Amygdala (tissue), 56 donors: ENCODE measurements around the gene RCN1.
A peak's percentile ranks its signal among the peaks of the same experiment; 100 is the strongest.
"Not testable (repeated sequence)": the region's sequence is repeated elsewhere in the genome, so short reads cannot be mapped to it uniquely, and the experiment has no call there.

Source experiments
- DNase-seq, 56 donors: peaks; one replicate each; lab custom pipeline; 2025; lab: John Stamatoyannopoulos, UW

Gene RCN1

DNA sequence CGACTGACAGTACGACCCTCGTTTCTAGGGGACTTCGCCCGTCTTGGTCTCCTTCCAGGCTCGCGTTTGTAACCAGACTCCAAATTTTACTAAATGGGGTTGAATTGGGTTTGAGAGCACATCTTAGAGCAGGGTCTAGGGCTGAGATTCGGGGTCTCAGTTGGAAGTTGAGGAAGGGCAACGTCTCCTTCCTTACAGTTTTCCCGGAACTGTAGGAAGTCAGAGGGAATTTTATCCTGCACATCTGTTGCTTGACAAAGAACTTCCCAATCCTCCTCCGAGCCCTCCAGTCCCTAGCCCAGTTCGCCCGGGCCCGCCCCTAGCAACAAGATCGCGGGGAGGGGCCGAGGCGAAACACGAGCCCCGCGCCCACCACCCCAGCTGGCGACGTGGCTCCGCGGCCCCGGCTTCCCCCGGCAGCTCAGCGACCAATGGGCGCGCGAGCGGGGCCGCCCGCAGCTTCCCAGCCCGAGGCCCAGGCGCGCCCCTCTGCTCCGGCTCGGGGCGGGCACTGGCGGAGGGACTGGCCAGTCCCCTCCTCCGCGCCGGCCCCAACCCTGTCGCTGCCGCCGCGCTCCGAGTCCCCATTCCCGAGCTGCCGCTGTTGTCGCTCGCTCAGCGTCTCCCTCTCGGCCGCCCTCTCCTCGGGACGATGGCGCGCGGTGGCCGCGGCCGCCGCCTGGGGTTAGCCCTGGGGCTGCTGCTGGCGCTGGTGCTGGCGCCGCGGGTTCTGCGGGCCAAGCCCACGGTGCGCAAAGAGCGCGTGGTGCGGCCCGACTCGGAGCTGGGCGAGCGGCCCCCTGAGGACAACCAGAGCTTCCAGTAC lies at the start of gene RCN1:
RCN1 (plus strand) TSS at position 530 of the 826 bp plus-strand sequence; CDS start at position 653, 123 bp downstream.
- peak in 37 of 56 donors; percentile 4 to 76 (median 38) for DNase-seq

DNA sequence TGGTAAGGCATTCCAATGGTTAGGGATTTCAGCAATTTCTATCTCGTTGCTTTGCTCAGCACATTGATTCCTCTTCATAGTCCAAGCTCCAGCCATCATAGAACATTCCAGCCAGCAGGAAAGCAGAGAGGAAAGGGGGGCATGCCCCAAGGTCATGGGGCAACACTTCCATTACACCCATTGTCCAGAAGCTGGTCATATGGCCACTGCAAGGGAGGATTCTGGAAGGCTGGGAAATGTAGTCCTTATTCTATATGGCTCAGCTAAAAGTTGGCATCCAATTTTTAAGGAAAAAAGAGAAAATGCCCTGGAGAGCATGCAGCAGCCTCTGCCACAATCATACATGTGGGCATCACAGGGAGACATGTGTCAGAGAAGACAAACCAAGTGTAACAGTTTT lies 47.1 kb upstream of the RCN1 start:
- DNase-seq, result no peak

DNA sequence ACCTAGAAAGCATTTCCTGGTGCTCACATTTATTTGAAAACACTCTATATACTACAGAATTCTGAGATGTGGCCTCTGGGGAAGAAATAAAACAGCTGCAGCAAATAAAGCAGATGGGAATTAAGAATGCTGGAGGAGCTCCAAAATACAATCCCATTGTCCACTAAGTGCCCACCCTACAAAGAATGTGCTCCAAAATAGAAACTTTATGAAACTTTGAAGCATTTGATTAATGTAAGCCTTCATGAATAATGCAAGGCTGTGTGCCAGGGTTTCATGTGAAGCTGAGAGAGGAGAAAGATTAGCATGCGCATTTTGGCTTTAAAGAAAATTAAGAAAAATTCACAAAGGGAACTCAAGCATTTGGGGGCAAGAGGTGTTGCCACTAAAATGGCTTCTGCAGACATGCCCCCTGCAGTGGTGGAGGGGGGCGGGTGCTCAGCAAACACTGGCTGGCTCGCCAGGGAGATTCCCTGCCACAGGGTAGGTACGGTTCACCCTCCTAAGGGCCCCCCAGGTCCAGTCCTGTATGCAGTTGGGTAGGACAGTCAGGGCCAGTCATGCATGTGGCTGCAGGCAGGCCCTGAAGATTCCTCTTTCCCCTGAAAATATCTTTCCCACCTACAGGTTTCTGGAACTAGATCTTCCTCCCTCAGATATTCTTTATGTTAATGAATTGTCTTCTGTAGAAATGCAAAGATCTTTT lies 46.6 kb upstream of the RCN1 start:
- no peak for DNase-seq

DNA sequence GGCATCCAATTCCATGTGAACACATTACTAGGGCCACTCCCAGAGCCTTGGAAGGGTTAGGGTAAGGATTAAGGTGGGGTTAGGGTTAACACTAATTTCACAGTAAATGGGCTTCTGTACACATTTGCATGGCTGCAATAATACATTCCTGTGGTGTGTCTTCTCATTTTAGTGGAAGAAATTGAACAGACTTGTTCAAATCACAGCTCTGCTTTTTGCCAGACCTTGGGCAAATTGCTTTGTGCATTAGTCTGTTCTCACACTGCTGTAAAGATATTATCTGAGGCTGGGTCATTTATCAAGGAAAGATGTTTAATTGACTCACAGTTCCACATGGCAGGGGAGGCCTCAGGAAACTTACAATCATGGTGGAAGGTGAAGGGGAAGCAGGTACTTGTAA lies 45.4 kb upstream of the RCN1 start:
- DNase-seq, result no peak

DNA sequence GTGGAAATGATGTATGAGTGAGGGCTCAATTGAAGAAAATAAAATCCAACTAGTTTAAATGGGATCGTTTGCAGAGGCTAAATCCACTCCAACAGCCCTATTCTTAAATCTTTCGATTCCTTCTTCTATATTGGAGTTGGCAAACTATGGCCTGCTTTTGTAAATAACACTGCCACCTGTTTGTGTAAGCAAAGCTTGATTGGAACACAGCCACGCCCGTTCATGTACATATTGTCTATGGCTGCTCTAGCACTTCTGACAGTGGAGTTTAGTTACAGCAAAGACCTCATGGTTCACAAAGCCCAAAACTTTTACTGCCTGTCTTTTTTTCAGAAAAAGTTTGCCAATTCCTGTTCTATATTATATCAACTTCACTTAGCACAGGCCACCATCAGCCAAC lies 40.6 kb upstream of the RCN1 start:
- DNase-seq, result no peak

DNA sequence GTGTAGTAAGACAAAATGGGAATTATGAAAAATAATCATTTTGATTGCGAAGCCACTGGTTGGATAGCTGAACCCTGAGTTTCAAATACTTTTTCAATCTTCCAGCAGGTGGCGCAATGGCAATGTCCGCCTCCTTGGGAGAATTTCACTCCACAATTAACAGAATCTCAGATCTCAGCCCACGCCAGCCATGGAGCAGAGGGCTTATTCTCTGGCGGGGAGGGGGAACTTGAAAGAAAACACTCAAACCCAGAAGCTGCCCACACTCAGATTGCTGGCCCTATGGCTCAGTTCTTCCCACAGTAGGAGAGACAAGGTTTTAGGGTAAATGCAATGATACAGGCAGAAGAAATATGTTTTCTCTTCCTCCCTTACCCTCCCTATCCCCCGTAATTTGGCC lies 38.7 kb upstream of the RCN1 start:
- peak in 42 of 56 donors; percentile 2 to 76 (median 22) for DNase-seq

- DNase-seq, result no peak
These were observed 37.6 kb upstream of the RCN1 start for GRCh38 chr11:32053151-32053888.

GRCh38 chr11:32055861-32056260 lies 35.0 kb upstream of the RCN1 start:
- no peak for DNase-seq

GRCh38 chr11:32056438-32056837 lies 34.4 kb upstream of the RCN1 start:
- no peak for DNase-seq

GRCh38 chr11:32059686-32060462 lies 31.0 kb upstream of the RCN1 start:
- no peak for DNase-seq

DNA sequence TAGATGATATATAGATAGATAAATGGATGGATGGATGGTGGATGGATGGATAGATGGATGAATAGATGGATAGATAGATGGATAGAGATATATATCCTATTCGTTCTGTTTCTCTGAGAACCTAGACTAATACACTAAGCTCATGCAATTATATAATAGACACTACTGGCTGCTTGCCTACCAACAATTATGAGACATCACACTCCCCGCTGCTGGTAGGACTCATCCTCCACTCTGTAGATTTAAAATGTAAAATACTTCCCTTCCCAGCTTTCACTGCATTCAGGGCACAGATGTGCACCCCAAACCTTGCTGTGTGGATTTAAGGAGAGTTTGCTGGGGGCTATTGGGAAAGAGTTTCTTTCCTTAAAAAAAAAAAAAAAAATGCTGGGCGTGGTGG lies 28.3 kb upstream of the RCN1 start:
- DNase-seq, result peak in 2 of 56 donors; percentile 1 to 13

DNA sequence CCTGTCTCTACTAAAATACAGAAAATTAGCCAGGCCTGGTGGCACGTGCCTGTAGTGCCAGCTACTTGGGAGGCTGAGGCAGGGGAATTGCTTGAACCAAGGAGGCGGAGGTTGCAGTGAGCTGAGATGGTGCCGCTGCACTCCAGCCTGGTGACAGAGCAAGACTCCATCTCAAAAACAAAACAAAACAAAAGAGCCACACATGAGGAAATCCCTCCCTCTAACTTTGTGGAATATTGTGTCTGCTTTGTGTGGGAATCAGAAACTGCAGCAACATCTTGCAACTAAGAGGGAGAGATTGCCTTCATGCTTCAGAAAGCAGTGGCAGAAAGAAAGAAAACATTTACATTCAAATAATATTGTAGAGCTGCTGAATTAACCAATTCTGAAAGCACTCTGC lies 27.8 kb upstream of the RCN1 start:
- not testable (repeated sequence) for DNase-seq

DNA sequence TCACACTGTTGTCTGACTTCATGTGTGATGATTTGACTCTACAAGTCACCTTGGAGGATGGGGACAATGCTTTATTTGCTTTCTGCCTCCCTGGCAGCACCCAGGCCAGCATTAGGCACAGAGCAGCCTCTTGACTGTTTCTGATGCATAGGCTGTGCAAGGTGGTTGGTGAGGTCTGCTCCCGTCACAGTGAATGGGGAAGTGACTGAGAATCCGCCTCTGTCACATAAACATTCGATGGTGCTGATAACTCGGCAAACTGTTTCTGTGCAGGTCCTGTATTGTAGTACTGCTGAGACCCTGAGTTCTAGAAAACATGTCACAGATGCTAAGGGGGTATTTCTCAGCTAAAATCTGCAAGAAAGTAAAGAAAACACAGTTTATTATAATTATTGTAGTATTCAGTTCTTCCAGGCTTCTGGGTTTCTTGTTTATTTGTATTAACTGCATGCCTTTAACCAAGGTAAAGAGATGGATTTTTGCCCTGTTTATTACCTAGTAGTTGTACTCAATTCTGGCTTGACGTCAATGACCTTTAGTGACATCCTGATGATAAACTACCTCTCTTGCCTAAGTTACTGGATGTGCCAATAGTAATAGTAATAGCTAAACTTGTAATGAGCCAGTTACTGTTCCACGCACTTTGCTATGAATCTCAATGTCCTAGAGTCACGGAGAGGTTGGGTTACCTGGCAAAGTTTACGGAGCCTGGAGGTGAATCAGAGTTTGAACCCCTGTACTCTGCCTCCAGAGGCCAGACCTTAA lies 24.8 kb upstream of the RCN1 start:
- DNase-seq, result no peak

DNA sequence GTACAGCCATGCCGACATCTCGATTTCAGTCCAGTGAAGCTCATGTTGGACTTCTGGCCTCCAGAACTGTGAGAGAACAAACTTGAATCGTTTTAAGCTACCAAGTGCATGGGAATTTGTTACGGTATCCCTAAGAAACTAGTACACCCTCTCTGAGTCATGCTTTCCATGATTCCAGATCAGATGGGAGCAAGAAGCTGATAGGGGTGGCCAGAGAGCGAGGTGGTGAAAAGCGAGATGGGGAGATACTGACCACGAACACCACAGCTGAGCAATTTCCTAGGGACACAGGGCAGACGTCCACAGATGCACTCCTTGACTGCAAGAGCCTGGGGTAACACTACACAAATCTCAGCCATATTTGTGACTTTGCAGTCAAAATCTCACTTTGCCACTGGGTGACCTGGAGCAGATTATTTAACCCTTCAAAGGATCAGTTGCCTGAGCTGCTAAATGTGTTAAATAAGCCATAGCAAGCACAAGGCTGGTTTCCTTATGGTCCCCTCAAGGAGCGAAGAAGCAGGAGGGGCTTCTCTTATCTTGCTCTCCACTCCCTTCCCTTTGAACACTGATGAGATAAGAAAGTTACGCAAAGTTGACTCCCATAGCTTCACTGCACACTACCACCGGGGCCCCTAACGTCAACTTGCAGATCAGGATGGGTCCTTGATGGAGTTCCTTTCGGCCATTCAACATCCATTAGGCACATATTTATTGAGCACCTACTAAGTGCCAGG lies 22.6 kb upstream of the RCN1 start:
- DNase-seq, result no peak

DNA sequence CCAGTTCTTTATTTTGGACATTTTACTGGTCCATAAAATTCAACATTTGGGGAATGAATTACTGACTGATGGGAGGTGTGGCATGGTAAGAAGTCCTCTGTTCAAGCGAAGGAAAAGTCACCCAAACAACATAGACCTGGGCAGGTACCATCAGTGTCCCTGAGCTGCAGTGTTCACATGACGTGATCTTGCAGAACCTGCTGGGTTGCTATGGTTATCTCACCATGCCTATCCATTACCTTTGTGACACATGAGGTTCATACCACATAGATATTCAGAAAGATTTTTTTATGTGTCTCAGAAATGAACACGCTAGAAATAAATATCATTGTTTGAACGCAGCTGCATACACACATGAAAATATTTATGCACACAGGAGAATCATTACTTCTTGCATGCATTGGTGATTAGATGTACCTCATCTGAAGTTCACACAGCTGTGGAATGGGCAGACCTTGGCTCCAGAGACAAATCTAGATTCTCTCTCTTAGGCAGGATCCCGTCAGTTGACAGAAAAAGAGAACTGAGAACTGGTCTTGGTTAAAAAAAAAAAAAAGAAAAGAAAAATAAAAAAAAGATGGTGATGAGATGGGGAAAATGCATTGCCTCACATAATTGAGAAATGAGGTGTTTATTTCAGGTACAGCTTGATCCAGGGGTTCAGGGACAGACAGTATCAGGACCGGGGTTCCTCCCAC lies 21.4 kb upstream of the RCN1 start:
- no peak for DNase-seq

DNA sequence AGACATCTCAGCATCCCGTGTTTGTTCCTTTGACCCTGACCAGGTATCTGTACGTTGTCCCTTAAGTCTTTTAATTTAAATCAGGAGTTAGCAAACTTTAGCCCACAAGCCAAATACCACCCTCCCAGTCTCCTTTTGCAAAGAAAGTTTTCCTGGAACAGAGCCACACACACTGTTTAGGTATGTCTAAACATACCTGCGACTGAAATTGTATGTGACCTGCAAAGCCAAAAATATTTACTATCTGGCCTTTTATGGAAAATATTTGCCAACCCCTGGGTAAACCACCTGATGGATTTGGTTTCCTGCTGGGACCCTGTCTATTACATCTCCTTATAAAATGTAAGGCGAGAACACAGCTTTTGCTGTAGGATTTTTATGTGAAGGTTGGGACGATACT lies 20.2 kb upstream of the RCN1 start:
- no peak for DNase-seq

DNA sequence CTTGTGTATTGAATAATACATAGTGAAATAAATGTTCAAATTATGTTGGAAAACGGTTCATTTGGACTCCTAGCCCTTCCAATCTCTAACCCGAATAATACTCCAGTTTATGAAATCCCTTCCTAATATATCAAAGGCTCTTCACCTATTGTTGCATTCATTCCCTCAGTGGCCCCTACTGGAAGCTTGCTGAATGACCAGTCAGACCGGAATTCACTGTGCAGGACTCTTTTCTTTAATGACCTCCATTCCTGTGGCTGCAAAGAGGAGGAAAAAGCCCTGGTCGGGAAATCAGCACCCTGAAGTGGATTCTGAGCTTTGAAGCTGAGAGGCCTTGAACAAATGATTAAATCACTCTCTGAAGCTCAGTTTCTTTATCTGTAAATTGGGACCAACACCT lies 19.1 kb upstream of the RCN1 start:
- no peak for DNase-seq

GRCh38 chr11:32072872-32073643 lies 17.8 kb upstream of the RCN1 start:
- DNase-seq, result peak in 1 of 56 donors; percentile 2
